ENCODE results near the gene UQCC2. TPM values are rescaled to one million over a fixed set of nuclear protein-coding genes. Genes with fewer than 3 reads are reported as not detected.

The UQCC2 gene
- total RNA-seq, 1 donor from 2014 or later: 2.6 TPM

DNA sequence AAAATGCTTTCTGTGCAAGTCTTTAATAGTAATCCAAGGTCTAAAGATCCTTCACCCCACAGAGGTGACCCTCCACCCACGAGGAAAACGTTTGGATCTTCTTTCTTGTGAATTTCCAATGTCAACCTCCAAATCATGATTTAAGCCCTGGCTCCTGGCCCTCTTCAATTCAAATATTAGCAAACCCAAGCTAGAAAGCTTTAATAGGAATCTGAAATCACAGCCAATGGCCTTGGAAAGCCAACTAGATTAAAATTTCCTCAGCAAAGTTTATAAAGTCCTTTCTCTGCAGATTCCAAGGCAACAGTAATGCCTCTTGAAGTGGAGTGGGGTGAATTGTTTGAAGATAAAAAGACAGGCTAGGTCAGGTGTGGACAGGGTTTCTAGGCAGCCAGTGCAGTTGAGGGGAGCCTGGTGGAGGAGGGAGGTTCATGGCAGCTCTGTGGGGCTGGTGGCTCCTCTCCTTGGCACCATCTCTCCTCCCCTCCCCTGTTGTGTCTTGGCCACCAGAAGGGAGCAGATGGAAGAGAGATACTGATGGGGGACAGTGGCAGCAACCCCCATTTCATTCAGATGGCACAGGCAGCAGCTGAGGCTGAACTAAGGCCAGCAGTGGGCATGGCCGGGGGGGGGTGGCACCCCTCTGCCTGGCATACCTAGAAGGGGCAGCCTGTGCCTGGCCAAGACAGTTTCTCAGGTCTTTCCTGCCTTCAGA, 12.0 kb upstream of the UQCC2 start:
- DNase-seq (ENCODE audit: low spot score in 2 of 2): no peak
- H3K27me3 ChIP-seq: no peaks in the 10 kb centered on the region
- no peaks in the 10 kb centered on the region for H3K4me1 ChIP-seq
- no peaks in the 10 kb centered on the region for H3K9me3 ChIP-seq
- intact Hi-C loops (cut with DNase I): no loop called here
- no peaks in the 10 kb centered on the region for H3K36me3 ChIP-seq
- no peak overlapping the region for H3K4me3 ChIP-seq
- TF ChIP-seq, protein P1, sequence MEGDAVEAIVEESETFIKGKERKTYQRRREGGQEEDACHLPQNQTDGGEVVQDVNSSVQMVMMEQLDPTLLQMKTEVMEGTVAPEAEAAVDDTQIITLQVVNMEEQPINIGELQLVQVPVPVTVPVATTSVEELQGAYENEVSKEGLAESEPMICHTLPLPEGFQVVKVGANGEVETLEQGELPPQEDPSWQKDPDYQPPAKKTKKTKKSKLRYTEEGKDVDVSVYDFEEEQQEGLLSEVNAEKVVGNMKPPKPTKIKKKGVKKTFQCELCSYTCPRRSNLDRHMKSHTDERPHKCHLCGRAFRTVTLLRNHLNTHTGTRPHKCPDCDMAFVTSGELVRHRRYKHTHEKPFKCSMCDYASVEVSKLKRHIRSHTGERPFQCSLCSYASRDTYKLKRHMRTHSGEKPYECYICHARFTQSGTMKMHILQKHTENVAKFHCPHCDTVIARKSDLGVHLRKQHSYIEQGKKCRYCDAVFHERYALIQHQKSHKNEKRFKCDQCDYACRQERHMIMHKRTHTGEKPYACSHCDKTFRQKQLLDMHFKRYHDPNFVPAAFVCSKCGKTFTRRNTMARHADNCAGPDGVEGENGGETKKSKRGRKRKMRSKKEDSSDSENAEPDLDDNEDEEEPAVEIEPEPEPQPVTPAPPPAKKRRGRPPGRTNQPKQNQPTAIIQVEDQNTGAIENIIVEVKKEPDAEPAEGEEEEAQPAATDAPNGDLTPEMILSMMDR (IDR thresholded peaks at IDR 0.05): no peak
- H3K27ac ChIP-seq: no peak overlapping the region

DNA sequence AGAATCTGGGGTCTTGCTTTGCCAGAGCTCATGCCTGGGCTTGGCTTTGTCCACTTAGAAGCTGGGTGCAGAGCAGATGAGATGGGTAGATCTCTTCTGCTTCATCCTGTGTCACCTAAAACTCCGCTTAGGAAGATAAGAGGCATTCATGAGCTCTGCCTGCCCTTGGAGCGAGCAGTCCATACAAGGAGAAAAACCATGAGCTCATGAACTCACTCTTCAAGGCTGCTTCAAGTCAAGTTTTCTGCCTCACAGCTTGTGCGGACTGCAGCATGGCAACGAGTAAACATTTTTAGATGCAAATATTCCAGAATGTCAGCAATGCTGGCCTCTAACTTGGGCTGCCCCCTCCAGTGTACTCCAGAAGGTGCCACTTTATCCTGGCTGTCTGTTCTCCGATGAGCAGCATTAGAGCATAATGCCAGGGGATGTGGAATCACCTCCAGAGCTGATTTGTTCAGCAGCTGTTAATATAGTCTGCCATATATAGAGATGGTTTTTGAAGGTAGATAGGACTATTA, 10.7 kb upstream of the UQCC2 start:
- no peak for DNase-seq (ENCODE audit: low spot score in 2 of 2)
- Histone ChIP-seq H3K9me3 (no peaks in the 10 kb centered on the region), H3K36me3 (no peaks in the 10 kb centered on the region), H3K27ac (no peak overlapping the region), H3K4me1 (peaks cover 0 to 3% of the 10 kb centered on the region in 2 donors), H3K4me3 (no peak overlapping the region), H3K27me3 (no peaks in the 10 kb centered on the region)
- intact Hi-C loops (cut with DNase I): no loop called here
- TF ChIP-seq, protein P1 (IDR thresholded peaks at IDR 0.05): no peak

- H3K9me3 ChIP-seq: no peaks in the 10 kb centered on the region
- H3K27me3 ChIP-seq: no peaks in the 10 kb centered on the region
- no peak overlapping the region for H3K27ac ChIP-seq
- DNase-seq (ENCODE audit: low spot score in 2 of 2): no peak
- H3K4me1 ChIP-seq: peaks cover 0 to 3% of the 10 kb centered on the region in 2 donors
- TF ChIP-seq, protein P1 (IDR thresholded peaks at IDR 0.05): no peak
- no peaks in the 10 kb centered on the region for H3K36me3 ChIP-seq
- no peak overlapping the region for H3K4me3 ChIP-seq
- intact Hi-C loops (cut with DNase I): no loop called here
These were observed 10.0 kb upstream of the UQCC2 start for GRCh38 chr6:33721508-33721907.

DNA sequence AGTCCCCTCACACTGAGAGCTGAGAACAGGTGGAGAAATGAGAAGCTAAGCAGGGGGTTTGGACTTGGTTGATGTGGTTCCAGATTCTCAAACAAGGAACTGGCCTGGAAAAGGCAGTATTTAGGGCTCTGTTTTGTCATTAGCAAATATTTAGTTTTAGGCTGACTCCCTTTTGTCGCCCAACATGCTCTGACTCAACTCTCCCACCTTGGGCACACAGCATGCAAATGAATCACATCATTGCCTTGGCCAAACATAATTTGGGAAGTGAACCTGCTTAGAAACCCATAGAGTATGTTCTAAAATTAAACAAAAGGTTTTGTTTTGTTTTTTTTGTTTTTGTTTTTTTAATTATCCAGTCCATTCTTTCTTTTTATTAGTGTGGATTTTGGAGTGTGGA, 9.5 kb upstream of the UQCC2 start:
- H3K4me3 ChIP-seq: no peak overlapping the region
- no peak for DNase-seq (ENCODE audit: low spot score in 2 of 2)
- peaks cover 0 to 3% of the 10 kb centered on the region in 2 donors for H3K4me1 ChIP-seq
- H3K36me3 ChIP-seq: no peaks in the 10 kb centered on the region
- no peak overlapping the region for H3K27ac ChIP-seq
- H3K9me3 ChIP-seq: no peaks in the 10 kb centered on the region
- intact Hi-C loops (cut with DNase I): no loop called here
- TF ChIP-seq, protein P1 (IDR thresholded peaks at IDR 0.05): no peak
- no peaks in the 10 kb centered on the region for H3K27me3 ChIP-seq

- intact Hi-C loops (cut with DNase I): no loop called here
- H3K36me3 ChIP-seq: no peaks in the 10 kb centered on the region
- H3K27me3 ChIP-seq: no peaks in the 10 kb centered on the region
- H3K27ac ChIP-seq: no peak overlapping the region
- no peak for DNase-seq (ENCODE audit: low spot score in 2 of 2)
- H3K4me1 ChIP-seq: peaks cover 0 to 3% of the 10 kb centered on the region in 2 donors
- TF ChIP-seq, protein P1 (IDR thresholded peaks at IDR 0.05): no peak
- H3K9me3 ChIP-seq: no peaks in the 10 kb centered on the region
- no peak overlapping the region for H3K4me3 ChIP-seq
These were observed 8.0 kb upstream of the UQCC2 start for GRCh38 chr6:33719326-33719987.

Data from ascending aorta (tissue), 2 donors.